GM18858 (cell line): ENCODE data around the gene COL26A1.
"Not testable (repeated sequence)": the region's sequence is repeated elsewhere in the genome, so short reads cannot be mapped to it uniquely, and the experiment has no call there.

ENCODE experiments used
- ATAC-seq: cut with Tn5 transposase; IDR thresholded peaks from one replicate; pipeline ENCODE4 v1.9.1; 2021; ENCODE audit not compliant: unreplicated experiment

Gene COL26A1

DNA sequence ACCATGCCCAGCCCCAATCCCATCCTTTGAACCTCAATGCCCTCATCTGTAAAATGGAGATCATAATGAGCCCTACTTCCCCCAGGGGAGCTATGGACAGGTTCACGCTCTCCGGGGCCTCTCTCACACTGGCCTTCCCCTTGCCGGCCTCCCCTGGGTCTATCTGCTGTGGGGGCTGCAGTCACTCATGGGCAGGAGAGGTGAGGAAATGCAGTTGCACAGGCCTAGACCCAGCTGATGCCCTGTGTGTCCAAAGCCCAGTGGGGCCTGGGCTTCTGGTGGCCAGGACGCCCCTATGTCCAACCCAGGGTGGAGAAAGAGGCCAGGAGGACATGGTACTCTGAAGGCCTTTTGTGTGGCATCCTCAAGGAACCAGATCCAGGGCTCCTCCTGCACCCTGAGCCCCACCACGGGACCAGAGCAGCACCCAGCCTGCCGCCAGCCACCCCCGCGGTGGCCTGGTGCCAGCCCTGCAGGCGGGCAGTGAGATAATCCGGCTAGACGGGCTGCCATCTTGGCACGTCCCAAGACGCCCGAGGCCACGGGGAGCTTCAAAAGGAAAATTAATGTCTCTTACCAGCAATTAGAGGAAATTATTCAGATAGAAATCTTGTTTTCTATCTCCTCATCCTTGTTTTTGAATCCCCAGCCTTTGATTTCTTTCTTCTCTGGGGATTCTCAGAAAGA lies 227.4 kb downstream of the COL26A1 start:
- ATAC-seq: no peak

DNA sequence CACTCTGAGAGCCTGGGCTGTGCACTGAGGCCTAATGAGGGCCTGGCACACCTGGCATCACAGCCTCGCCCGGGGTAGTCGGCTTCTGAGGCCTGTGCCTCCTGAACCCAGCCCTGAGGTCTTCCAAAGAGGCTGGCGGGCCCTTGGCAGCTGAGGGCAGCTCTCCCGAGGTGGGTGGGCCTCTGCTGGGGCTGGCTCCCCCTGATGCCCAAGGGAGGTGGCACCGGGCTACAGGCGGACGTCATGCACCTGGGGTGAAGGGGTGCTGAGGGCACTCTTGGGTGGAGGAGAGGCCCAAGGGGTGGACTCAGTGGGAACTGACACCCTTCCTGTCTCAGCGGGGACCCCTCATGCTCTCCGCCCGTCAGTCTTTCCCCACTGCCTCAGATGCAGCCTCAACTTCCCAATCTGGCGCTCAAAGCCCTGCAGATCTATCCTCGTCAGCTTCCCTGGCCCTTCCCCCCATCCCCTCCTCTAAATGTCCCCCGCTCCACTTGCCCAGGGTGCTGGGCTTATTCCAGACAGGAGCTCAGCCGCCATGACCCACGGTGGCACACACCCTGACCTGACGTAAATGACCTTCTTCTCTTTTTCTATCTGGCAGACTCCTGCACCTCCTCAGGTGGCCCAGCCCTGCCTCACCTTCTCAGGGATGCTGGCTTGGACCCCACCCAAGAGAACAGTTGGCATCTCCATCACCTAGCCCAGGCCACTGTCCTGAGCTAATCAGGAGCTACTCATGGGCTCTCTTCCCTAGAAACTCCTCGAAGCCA lies 228.2 kb downstream of the COL26A1 start:
- ATAC-seq: no peak

GRCh38 chr7:101591504-101591903 lies 228.8 kb downstream of the COL26A1 start:
- ATAC-seq: no peak

GRCh38 chr7:101593556-101593955 lies 230.9 kb downstream of the COL26A1 start:
- ATAC-seq: no peak

DNA sequence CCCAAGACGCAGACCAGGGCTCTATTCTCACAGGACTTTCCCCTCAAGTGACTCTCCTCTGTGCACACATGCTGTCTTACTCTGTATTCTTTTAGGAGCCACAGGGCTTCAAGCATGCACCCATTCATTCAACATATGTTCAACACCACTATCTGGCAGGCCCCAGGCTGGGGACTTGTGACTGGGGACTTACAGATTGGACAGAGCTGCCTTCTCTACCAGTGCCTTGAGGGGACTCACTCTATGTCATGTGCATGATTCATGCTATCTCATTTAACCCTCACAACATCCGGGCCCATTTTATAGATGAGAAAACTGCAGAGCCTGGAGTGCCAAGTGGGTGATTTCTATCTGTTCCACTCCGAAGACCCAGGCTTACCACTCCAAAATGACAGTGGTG lies 232.1 kb downstream of the COL26A1 start:
- ATAC-seq: no peak

- ATAC-seq: no peak
Observed at GRCh38 chr7:101595246-101595645, 232.6 kb downstream of the COL26A1 start.

DNA sequence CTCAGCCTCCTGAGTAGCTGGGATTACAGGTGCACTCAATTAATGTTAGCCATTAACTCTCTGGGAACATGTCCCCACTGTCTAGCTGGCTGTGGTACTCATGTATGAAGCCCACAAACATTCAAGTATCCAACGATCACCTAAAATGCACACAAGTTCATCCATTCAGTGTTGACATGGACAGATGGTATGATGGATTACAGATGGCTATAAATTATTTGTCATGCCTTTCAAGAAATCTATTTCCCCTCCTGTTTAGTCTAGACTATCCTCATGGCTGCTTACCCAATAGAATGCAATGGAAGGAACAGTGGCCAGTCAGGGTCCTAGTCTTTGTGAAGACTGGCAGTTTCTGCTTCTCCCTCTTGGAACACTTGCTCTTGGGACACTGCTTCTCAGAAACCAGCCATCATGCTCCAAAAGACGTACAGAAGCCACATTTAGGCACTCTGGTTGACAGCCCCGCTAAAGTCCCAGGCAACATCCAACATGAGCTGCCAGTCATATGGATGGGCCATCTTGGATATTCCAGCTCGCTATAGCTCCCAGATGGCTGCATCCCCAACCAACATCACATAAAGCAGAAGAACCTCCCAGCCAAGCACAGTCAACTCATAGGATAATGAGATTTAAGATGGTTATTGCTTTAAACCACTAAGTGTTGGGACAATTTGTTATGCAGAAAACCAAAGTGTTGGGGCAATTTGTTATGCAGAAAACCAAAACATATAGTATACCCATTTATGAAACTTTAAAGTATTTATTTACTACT lies 233.3 kb downstream of the COL26A1 start:
- no peak for ATAC-seq

GRCh38 chr7:101596898-101597297 lies 234.2 kb downstream of the COL26A1 start:
- no peak for ATAC-seq

DNA sequence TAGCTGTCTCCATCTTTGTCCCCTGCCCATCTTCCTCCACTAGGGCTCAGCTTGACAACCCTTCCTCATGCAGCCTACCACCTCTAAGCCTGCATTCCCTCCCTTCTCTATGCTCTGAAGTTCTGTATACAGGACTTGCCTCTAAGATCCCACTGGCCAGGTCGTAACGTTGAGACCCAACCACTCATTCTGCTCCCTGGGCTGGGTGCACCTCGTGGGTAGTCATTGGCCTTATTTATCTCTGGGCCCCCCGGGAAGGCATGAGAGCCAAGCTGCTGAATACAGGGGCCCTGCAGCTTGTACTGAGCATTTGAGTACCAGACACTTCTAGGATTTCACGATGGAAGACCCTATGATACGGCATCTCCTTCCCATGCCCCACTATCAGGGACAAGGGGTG lies 235.3 kb downstream of the COL26A1 start:
- ATAC-seq: no peak

- no peak for ATAC-seq
Observed at GRCh38 chr7:101598422-101598985, 235.8 kb downstream of the COL26A1 start.

DNA sequence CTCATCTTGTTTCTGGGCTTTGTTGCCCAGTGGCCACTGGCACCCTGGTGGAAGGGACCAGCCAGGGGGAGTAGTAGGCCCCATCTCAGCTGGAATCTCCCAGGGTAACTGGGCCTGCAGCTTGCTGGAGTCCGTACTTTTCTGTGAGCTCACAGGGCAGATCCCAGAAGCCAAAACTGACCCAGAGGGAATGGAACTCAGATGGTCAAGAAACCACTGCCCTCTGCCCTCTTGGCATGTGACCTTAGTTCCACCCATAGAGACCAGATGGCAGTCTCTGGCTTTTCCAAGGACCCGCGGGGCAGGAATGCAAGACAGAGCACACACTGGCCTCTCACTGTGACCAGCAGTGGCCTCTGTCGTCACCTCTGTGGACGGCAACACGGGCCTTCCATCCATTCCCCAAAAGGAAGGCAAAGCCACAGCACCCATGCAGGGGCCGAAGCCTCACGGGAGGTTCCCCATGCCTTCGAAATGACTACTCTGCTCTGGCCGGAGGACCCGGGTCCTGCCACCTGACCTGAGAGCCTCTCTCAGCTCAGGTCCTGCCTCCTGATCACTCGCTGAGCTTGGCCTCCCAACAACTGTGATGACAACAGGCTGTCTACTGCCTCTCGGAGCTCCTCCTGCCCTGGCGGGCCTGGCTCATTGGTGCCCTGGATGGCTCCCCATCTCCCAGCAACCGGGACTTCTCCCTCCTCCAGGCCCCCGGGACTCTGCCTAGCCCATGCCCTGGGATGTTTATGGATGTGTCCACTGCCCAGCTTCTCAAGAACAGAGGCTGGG lies 236.5 kb downstream of the COL26A1 start:
- ATAC-seq: no peak

DNA sequence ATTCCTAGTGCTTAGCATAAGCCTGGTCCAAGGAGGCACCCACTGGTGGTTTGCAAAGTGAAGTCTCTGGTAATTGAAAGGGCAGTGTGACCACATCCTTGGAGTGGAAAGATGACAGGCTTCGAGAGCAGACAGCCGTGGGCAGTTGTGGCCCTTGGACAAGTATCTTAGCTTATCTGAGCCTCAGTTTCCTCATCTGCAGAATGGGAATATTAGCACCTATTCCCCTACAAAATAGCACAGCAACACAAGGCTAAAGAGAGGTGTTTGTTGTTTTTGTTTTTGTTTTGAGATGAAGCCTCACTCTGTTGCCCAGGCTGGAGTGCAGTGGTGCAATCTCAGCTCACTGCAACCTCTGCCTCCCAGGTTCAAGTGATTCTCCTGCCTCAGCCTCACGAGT lies 237.1 kb downstream of the COL26A1 start:
- ATAC-seq: no peak

GRCh38 chr7:101602082-101602481 lies 239.4 kb downstream of the COL26A1 start:
- no peak for ATAC-seq

DNA sequence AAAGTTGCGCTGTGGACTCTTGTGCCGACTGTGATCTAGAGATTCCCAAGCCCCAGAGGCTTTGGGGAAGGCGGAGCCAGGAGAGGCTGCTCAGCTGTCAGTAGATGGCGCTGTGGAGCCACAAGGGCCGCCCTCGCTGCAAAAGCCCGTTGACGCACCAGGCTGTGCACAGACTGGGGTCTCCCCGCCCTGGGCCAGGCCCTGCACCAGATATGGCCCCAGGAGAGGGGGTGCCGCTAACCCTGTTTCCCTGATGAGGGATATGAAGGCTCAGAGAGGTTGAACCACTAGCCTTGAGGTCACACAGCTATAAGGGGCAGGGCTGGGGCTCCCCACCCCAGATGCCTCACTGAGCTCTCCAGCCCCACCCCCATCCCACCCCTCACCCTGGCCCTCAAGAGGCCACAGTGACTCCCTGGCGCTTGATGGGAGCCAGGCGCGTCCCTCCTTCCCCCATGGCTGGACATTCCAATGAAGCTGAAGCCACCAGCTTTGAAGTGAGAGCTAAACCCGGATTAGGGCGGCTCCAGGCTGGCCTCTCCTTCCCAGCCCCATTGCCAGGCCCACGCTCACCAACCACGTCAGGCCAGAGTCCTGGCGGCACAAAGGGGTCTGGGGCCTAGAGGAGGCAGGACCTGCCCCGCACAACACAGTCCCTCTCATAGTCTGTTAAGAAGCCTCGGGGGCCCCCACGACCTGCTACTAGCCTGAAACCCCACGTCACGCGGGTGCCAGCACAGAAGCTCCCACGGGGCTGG lies 240.0 kb downstream of the COL26A1 start:
- no peak for ATAC-seq

DNA sequence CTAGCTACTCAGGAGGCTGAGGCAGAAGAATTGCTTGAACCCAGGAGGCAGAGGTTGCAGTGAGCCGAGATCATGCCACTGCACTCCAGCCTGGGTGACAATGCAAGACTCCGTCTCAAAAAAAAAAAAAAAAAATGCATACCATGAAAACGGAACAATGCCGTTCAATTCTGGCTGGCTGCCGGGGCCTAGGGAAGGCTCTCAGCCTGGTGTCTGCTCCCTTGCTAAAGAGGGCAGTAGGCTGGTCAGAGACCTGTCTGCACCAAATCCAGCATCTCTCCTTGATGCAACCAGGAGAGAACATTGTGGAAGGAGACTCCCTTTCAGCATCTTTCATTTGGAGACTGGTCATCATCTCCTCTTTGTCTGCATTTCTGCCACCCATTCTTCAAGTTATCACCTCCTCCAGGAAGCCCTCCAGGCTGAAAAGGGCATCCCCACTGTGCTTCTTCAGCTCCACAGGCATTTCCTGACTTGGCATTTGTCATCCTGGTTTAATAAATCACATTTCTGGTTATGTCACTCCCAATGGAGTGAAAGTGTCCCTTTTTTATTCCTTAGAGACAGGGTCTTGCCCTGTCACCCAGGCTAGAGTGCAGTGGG lies 241.8 kb downstream of the COL26A1 start:
- no peak for ATAC-seq

DNA sequence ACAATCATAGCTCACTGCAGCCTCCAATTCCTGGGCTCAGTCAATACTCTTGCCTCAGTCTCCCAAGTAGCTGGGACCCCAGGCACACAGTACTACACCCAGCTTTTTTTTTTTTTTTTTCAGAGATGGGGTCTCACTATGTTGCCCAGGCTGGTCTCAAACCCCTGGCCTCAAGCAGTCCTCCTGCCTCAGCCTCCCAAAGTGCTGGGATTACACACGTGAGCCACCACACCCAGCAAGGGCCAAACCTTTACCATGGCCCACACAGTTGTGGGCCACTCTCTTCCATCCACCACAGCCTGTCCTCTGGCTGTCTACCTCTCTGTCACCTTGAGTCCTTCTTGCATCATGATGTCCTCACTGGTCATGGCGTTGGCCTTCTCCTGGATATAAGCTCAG lies 242.3 kb downstream of the COL26A1 start:
- not testable (repeated sequence) for ATAC-seq

DNA sequence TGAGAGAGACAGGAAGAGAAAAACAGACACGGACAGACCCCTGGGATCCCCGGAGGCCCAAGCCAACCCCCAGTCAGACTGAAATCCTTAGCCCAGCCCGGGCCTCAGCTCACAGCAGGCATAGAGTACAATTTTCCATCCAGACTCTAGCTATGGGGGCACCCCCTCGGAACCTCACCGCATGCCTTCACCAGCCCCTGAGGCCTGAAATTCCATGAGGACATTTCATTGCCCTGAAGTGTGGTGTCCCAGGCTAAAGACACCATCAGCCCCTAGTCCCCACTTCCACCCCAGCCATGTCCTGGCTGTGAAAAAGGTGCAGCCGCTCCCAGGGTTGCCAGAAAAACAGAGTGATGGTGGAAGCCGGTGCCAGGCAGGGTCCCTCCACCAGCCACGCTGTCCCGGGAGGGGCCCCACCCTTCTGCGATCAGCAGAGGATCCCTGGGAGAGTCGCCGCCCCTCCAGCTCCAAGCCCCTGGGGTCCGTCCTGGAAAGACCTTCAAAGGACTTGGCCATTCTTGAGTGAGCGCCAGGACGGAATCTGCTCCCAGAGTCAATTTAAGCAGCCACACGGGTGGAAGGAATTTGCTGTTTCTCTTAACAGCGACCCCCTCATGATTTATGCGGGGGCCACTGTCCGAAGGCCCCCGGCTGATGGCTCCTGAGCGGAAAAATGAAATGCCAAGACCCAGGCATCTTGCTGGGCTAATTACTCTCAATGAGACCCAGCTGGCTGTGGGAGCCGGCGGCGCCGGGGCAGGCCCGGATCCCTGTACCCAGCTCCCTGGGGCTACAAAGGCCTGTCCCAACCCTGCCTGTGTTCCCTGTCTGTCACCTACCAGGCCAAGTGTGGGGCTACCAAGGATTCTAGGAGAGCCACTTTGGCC lies 243.2 kb downstream of the COL26A1 start:
- ATAC-seq: no peak

GRCh38 chr7:101606498-101606923 lies 243.8 kb downstream of the COL26A1 start:
- ATAC-seq: no peak
